Measurements from ENCODE around the gene TPST2. TPM values are rescaled to one million over a fixed set of nuclear protein-coding genes. Genes with fewer than 3 reads are reported as not detected.

TPST2 gene
- polyA plus RNA-seq, 1 experiment, result 84.9 TPM

DNA sequence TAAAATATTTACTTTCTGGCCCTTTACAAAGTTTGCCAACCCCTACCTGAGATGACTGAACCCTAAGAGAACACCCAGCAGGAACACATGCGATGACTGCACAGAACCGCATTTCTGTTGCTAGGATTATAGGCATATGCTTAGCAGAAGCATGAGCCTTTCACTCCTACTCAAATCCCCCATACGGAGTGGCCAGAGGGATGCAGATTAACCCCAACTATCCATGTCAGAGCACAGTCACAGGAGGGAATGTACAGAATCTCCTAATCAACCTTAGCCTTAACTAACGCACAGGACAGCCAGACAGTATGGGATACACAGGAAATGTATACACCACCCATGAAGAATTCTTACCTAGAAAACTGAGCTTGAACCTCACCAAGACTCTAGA is 112.6 kb downstream of the TPST2 start:
- CTCF ChIA-PET, result interaction anchor here (1.4 kb wide), 1 partner anchor 26 kb away, joined by 4 read pairs; no protein-coding TSS in a partner anchor
- TF ChIP-seq, protein P1, sequence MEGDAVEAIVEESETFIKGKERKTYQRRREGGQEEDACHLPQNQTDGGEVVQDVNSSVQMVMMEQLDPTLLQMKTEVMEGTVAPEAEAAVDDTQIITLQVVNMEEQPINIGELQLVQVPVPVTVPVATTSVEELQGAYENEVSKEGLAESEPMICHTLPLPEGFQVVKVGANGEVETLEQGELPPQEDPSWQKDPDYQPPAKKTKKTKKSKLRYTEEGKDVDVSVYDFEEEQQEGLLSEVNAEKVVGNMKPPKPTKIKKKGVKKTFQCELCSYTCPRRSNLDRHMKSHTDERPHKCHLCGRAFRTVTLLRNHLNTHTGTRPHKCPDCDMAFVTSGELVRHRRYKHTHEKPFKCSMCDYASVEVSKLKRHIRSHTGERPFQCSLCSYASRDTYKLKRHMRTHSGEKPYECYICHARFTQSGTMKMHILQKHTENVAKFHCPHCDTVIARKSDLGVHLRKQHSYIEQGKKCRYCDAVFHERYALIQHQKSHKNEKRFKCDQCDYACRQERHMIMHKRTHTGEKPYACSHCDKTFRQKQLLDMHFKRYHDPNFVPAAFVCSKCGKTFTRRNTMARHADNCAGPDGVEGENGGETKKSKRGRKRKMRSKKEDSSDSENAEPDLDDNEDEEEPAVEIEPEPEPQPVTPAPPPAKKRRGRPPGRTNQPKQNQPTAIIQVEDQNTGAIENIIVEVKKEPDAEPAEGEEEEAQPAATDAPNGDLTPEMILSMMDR (IDR thresholded peaks at IDR 0.05; ENCODE audit: insufficient read depth, low read depth, low read length), result no peak
- POLR2A ChIA-PET, result no interaction called here

DNA sequence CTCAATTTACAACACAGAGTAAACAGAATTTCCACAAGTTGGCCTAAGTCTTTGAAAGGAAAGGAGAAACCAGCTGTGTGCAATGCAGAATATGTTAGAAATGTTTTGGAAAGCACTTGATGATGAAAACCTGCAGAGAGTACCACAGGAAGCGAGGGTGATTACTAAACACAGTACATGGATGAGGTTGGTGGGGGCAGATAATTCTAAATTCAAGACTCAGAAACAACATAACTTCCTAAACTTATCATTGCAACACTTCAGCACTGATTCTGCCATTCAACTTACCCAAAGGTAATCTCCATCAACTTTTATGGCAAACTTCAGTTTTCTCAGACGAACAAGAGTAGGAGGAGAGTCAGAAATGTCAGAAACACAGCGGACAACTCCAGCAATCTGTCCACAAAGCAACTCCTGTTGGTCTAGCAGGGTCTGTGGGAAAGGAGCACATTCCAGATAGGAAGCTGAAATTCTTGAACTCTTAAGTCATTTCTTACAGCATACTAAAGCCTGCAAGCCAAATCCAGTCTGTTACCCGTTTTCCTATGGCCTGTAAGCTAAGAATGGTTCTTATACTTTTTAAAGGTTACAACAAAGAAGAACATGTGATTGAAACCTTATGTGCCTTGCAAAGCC is 113.1 kb downstream of the TPST2 start:
- DNase-seq (ENCODE audit: low read depth), result no peak
- ChIA-PET CTCF (interaction anchor here (1.4 kb wide), 1 partner anchor 26 kb away, joined by 4 read pairs; no protein-coding TSS in a partner anchor), POLR2A (interaction anchor here (0.6 kb wide), 1 partner anchor 100 kb away, joined by 3 read pairs; no protein-coding TSS in a partner anchor)
- H3K4me3 ChIP-seq (ENCODE audit: low read depth, low read length), result no peak overlapping the region
- no peaks in the 10 kb centered on the region for H3K27me3 ChIP-seq (ENCODE audit: control insufficient read depth, insufficient read depth, low read length)
- no peaks in the 10 kb centered on the region; the same call in 1 of the 2 replicates for H3K36me3 ChIP-seq (ENCODE audit: control insufficient read depth, insufficient read depth, low read length)
- TF ChIP-seq, protein P1 (IDR thresholded peaks at IDR 0.05; ENCODE audit: insufficient read depth, low read depth, low read length), result no peak

More for the DNA sequence above, 112.6 kb downstream of the TPST2 start:
- no peaks in the 10 kb centered on the region; the same call in 1 of the 2 replicates for H3K36me3 ChIP-seq (ENCODE audit: control insufficient read depth, insufficient read depth, low read length)
- H3K27me3 ChIP-seq (ENCODE audit: control insufficient read depth, insufficient read depth, low read length), result no peaks in the 10 kb centered on the region
- DNase-seq (ENCODE audit: low read depth), result no peak
- H3K4me3 ChIP-seq (ENCODE audit: low read depth, low read length), result no peak overlapping the region

DNA sequence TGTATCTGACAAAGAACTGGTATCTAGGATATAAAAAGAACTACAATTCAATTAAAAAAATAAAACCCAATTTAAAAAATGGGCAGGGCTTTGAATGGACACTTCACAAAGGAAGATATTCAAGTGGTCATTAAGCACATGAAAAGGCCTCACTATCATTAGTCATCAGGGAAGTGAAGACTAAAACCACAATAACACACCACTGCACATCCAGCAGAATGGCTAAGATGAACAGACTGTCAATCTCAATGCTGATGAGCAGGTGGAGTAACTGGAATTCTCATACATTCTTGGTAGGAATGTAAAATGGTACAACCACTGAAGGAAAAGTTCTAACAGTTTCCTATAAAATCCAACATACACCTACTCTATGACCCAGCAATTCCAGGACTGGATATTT is 115.2 kb downstream of the TPST2 start:
- no peaks in the 10 kb centered on the region for H3K27me3 ChIP-seq (ENCODE audit: control insufficient read depth, insufficient read depth, low read length)
- POLR2A ChIA-PET, result no interaction called here
- H3K36me3 ChIP-seq (ENCODE audit: control insufficient read depth, insufficient read depth, low read length), result peaks cover 8% of the 10 kb centered on the region
- no peak for DNase-seq (ENCODE audit: low read depth)
- TF ChIP-seq, protein P1 (IDR thresholded peaks at IDR 0.05; ENCODE audit: insufficient read depth, low read depth, low read length), result no peak
- H3K4me3 ChIP-seq (ENCODE audit: low read depth, low read length), result no peak overlapping the region
- CTCF ChIA-PET, result no interaction called here

Small RNA genes lying within 50 kb of the gene (small RNA-seq; reads per million reads assigned to genes)
- gene MIR548J (ENCODE audit: insufficient read length, low read depth, low replicate concordance), result 17.5 reads per million, percentile 82 among the genes with 10 or more reads in this experiment

Other genes starting within 250 kb of the TPST2 start
- 2.3 and 2.5 TPM in 2 replicates for gene ASPHD2, start 160.9 kb downstream of the TPST2 start, polyA plus RNA-seq (2011; rRNA removed)
- gene HPS4, start 106.3 kb downstream of the TPST2 start, polyA plus RNA-seq (2011; rRNA removed), result 20.3 and 22.5 TPM in 2 replicates
- gene SRRD, start 106.3 kb downstream of the TPST2 start, polyA plus RNA-seq (2011; rRNA removed), result 13.1 and 26.9 TPM in 2 replicates
- gene TFIP11, start 77.7 kb downstream of the TPST2 start, polyA plus RNA-seq (2011; rRNA removed), result 30.5 and 34.7 TPM in 2 replicates
- gene CRYBB1, start 27.9 kb upstream of the TPST2 start, polyA plus RNA-seq (2011; rRNA removed), result not detected in 2 replicates
- not detected in 2 replicates for gene CRYBA4, start 31.8 kb upstream of the TPST2 start, polyA plus RNA-seq (2011; rRNA removed)
- 1.1 and 1.2 TPM in 2 replicates for gene MIAT, start 67.5 kb upstream of the TPST2 start, polyA plus RNA-seq (2011; rRNA removed)